Measurements from ENCODE around the gene FSCN2.

- TF ChIP-seq, protein P1, sequence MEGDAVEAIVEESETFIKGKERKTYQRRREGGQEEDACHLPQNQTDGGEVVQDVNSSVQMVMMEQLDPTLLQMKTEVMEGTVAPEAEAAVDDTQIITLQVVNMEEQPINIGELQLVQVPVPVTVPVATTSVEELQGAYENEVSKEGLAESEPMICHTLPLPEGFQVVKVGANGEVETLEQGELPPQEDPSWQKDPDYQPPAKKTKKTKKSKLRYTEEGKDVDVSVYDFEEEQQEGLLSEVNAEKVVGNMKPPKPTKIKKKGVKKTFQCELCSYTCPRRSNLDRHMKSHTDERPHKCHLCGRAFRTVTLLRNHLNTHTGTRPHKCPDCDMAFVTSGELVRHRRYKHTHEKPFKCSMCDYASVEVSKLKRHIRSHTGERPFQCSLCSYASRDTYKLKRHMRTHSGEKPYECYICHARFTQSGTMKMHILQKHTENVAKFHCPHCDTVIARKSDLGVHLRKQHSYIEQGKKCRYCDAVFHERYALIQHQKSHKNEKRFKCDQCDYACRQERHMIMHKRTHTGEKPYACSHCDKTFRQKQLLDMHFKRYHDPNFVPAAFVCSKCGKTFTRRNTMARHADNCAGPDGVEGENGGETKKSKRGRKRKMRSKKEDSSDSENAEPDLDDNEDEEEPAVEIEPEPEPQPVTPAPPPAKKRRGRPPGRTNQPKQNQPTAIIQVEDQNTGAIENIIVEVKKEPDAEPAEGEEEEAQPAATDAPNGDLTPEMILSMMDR (conservative IDR thresholded peaks at IDR 0.05; ENCODE audit: low read depth, low read length), result no peak
- TF ChIP-seq MAZ (IDR thresholded peaks at IDR 0.05; ENCODE audit: borderline replicate concordance, low read depth, low read length) (no peak), CHD1 (IDR thresholded peaks at IDR 0.05; ENCODE audit: low read depth, low read length) (no peak), POLR2A (IDR thresholded peaks at IDR 0.05; ENCODE audit: low read depth, low read length) (no peak), MXI1 (IDR thresholded peaks at IDR 0.05; ENCODE audit: borderline replicate concordance, low read depth, low read length) (no peak), BHLHE40 (IDR thresholded peaks at IDR 0.05; ENCODE audit: low read depth, low read length) (no peak), RAD21 (IDR thresholded peaks at IDR 0.05; ENCODE audit: low read length) (no peak), RFX5 (IDR thresholded peaks at IDR 0.05; ENCODE audit: low read depth, low read length) (no peak), ELK1 (IDR thresholded peaks at IDR 0.05; ENCODE audit: borderline replicate concordance, low read depth, low read length) (no peak)
- TF ChIP-seq, protein P2, sequence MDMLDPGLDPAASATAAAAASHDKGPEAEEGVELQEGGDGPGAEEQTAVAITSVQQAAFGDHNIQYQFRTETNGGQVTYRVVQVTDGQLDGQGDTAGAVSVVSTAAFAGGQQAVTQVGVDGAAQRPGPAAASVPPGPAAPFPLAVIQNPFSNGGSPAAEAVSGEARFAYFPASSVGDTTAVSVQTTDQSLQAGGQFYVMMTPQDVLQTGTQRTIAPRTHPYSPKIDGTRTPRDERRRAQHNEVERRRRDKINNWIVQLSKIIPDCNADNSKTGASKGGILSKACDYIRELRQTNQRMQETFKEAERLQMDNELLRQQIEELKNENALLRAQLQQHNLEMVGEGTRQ (IDR thresholded peaks at IDR 0.05; ENCODE audit: low read depth, low read length), result no peak
Measured at GRCh38 chr17:81535480-81536298, 7.5 kb downstream of the FSCN2 start.

Measured in IMR-90 (cell line).